NCI-H446 treated with DMSO at 0.1 percent for 48 hours (cell line): ENCODE results near the gene RELB.

Source experiments
- DNase-seq: peaks from one replicate; lab custom pipeline; 2025; lab: John Stamatoyannopoulos, UW

Gene RELB

DNA sequence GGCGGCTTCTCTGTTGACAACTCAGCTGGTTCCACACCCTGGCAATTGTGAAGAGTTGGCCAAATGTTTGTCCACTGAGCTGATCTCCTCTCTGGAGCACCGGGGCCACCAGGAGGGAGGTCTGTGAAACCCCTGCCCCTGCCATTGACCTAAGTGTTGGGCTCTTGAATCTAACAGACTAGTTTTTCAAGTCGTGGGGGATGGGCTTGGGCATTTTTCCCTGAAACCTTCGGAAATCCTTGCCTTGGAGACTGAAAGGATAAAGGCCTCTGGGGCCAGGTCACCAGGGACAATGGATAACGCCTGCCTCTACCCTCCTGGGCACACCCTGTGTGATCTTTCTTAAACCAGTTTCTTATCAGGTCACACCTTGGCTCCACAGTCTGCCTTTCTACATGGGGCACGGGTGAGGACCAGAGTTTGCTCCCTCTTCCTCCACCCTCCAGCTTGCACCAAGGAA, 78.7 kb downstream of the RELB start:
- no peak for DNase-seq

DNA sequence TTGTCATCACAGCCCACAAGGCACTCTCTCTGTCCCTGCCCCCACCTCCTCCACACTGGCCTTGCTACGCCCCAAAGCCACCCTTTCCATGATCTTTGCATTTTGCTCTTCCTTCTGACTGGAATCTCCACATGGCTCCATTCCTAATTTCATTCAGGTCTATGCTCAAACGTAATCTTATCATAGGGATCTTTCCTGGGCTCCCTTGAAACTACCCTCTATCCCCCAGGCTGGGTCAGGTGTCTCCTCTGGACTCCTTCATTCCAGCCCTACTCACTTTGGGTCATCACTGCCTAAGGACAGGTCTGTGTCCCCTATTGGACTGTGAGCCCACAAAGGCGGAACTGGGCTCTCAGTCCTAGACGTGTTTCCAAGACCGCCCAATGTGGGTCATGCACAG, 80.9 kb downstream of the RELB start:
- no peak for DNase-seq

DNA sequence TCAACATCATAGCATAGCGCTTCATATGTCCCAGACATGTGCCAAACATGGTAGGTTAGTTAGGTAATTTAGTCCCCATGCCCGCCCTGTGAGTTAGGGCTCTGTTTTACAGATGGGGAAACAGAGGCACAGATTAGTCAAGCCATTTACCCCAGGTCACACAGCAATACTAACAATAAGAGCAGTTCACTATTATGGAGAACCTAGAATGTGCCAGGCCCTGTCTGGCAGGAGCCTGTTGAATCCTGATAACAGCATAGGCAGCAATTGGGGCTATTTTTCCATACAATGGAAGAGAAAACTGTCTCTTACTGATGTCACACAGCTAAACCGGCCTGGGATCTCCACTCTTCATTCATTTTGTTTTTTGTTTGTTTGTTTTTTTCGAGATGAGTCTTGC, 85.2 kb downstream of the RELB start:
- DNase-seq: no peak

DNA sequence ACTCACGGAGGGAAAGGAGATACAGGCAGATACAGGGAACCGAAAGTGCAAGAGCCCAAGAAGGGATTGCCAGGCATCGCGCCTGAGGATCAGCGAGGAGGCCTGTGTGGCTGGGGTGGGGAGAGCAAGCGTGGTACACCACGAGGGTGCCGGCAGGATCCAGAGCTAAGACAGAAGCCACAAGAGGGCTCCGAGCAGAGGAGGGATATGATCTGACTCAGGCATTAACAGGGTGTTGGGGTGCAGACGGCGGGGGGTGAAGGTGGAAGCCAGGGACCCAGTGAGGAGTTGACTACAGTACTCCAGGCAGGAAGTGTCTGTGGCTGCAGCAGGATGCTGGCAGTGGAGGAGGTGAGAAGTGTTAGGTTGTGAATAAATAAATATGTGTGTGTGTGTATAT, 86.3 kb downstream of the RELB start:
- DNase-seq: no peak
